G401.6 (cell line): ENCODE results near the gene HDHD5.

Source experiments
- FAIRE-seq: peaks from 2 replicates; lab custom pipeline; 2012; peaks lifted over from hg19 to GRCh38; lab: Jason Lieb, UNC

HDHD5 gene

GRCh38 chr22:17158568-17159503 lies at the start of gene HDHD5:
Gene HDHD5 (minus strand): TSS chr22:17159277. CDS start chr22:17159251, 26 bp downstream.
- no peak for FAIRE-seq

- no peak for FAIRE-seq
Observed at GRCh38 chr22:17205432-17205831, 46.4 kb upstream of the HDHD5 start.

- no peak for FAIRE-seq
Observed at GRCh38 chr22:17201285-17201945, 42.3 kb upstream of the HDHD5 start.

GRCh38 chr22:17199003-17199731 lies 40.1 kb upstream of the HDHD5 start:
- no peak for FAIRE-seq

GRCh38 chr22:17198170-17199002 lies 39.3 kb upstream of the HDHD5 start:
- no peak for FAIRE-seq

GRCh38 chr22:17194213-17194612 lies 35.1 kb upstream of the HDHD5 start:
- no peak for FAIRE-seq

- FAIRE-seq: no peak
Observed at GRCh38 chr22:17192186-17192585, 33.1 kb upstream of the HDHD5 start.

GRCh38 chr22:17191163-17191784 lies 32.2 kb upstream of the HDHD5 start:
- FAIRE-seq: no peak

GRCh38 chr22:17190702-17191101 lies 31.6 kb upstream of the HDHD5 start:
- no peak for FAIRE-seq

- no peak for FAIRE-seq
Observed at GRCh38 chr22:17176715-17177114, 17.6 kb upstream of the HDHD5 start.

GRCh38 chr22:17172029-17172833 lies 13.2 kb upstream of the HDHD5 start:
- FAIRE-seq: peak; percentile 33

GRCh38 chr22:17171153-17172028 lies 12.3 kb upstream of the HDHD5 start:
- peak; percentile 79 for FAIRE-seq

- FAIRE-seq: no peak
Observed at GRCh38 chr22:17167486-17167885, 8.4 kb upstream of the HDHD5 start.

- FAIRE-seq: peak; percentile 48
Observed at GRCh38 chr22:17164392-17165024, 5.4 kb upstream of the HDHD5 start.

GRCh38 chr22:17162731-17163130 lies 3.7 kb upstream of the HDHD5 start:
- FAIRE-seq: no peak

GRCh38 chr22:17161991-17162390 lies 2.9 kb upstream of the HDHD5 start:
- no peak for FAIRE-seq

GRCh38 chr22:17159504-17159951 lies 451 bp upstream of the HDHD5 start:
- FAIRE-seq: no peak

- no peak for FAIRE-seq
Observed at GRCh38 chr22:17158176-17158567, 905 bp downstream of the HDHD5 start.

- FAIRE-seq: no peak
Observed at GRCh38 chr22:17157714-17158113, 1.4 kb downstream of the HDHD5 start.
